Measurements from ENCODE around the gene CHMP2B.

The CHMP2B gene

DNA sequence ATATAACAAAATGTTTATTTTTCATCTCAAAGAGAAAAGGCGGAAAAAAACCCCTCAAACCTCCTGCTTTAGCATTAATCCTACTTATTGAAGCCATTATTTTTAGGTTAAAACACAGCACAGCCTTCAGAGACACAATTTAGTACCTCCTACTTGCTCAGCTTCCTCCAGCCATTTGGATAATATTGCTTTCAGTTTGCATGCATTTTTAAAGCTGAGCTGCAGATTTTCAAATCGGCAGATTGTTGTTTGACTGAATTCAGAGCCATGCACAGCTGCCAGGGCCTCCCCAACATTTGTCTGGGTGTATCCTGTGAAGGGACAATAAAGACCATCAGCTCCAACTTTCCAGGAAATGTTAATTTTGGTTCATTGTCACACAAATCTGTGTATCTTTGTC, 34.8 kb downstream of the CHMP2B start:
- Histone ChIP-seq H4K20me1 (ENCODE audit: insufficient read depth, low read length, poor library complexity, severe bottlenecking) (no peaks in the 10 kb centered on the region), H3F3A (ENCODE audit: low read depth) (no peaks in the 10 kb centered on the region), H3K9ac (ENCODE audit: low read depth, low read length, poor library complexity, severe bottlenecking) (no peak overlapping the region), H3K4me2 (ENCODE audit: low read depth, low read length, poor library complexity, severe bottlenecking) (no peak overlapping the region), H2AFZ (ENCODE audit: low read length) (no peak overlapping the region), H3K79me2 (ENCODE audit: insufficient read depth, low read length) (no peaks in the 10 kb centered on the region), H3K27me3 (ENCODE audit: insufficient read depth, low read length, poor library complexity, severe bottlenecking) (no peaks in the 10 kb centered on the region), H3K4me1 (ENCODE audit: insufficient read depth, low read length, poor library complexity, severe bottlenecking) (no peaks in the 10 kb centered on the region), H3K36me3 (ENCODE audit: insufficient read depth, low read length) (no peaks in the 10 kb centered on the region), H3K4me3 (ENCODE audit: low read length, poor library complexity, severe bottlenecking) (no peak overlapping the region), H3K9me3 (ENCODE audit: insufficient read depth, low read depth, low read length) (no peaks in the 10 kb centered on the region), H3K9me2 (replicated peaks; ENCODE audit: low read depth, low read length) (no peaks in the 10 kb centered on the region)
- TF ChIP-seq, protein P1, sequence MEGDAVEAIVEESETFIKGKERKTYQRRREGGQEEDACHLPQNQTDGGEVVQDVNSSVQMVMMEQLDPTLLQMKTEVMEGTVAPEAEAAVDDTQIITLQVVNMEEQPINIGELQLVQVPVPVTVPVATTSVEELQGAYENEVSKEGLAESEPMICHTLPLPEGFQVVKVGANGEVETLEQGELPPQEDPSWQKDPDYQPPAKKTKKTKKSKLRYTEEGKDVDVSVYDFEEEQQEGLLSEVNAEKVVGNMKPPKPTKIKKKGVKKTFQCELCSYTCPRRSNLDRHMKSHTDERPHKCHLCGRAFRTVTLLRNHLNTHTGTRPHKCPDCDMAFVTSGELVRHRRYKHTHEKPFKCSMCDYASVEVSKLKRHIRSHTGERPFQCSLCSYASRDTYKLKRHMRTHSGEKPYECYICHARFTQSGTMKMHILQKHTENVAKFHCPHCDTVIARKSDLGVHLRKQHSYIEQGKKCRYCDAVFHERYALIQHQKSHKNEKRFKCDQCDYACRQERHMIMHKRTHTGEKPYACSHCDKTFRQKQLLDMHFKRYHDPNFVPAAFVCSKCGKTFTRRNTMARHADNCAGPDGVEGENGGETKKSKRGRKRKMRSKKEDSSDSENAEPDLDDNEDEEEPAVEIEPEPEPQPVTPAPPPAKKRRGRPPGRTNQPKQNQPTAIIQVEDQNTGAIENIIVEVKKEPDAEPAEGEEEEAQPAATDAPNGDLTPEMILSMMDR (conservative IDR thresholded peaks at IDR 0.05; ENCODE audit: low read length) = no peak
- TF ChIP-seq EZH2phosphoT487 (IDR thresholded peaks at IDR 0.05; ENCODE audit: borderline replicate concordance) = no peak

DNA sequence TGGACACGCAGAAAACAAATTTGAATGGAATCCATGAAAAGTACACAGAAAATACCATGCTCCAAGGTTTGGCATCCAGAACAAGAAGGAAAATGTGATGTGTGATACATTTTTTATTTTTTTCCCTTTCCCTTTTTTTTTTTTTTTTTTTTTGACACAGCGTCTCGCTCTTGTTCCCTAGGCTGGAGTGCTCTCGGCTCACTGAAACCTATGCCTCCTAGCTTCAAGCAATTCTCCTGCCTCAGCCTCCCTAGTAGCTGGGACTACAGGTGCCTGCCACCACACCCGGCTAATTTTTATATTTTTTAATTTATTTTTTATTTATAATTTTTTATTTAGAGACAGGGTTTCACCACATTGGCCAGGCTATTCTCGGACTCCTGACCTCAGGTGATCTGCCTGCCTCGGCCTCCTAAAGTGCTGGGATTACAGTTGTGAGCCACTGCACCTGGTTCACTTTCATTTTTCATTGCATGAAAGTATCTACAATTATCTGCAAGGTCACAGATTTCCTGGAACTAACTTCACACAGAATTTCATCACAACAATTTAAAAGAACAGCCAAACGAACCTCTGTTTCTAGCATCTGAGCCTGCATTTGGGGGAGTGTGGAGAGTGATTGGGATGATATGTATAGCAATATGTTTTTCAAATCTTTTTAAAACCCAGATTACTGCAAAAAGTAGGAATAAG, 41.0 kb downstream of the CHMP2B start:
- H3K4me2 ChIP-seq (ENCODE audit: low read depth, low read length, poor library complexity, severe bottlenecking) = no peak overlapping the region
- no peaks in the 10 kb centered on the region for H4K20me1 ChIP-seq (ENCODE audit: insufficient read depth, low read length, poor library complexity, severe bottlenecking)

DNA sequence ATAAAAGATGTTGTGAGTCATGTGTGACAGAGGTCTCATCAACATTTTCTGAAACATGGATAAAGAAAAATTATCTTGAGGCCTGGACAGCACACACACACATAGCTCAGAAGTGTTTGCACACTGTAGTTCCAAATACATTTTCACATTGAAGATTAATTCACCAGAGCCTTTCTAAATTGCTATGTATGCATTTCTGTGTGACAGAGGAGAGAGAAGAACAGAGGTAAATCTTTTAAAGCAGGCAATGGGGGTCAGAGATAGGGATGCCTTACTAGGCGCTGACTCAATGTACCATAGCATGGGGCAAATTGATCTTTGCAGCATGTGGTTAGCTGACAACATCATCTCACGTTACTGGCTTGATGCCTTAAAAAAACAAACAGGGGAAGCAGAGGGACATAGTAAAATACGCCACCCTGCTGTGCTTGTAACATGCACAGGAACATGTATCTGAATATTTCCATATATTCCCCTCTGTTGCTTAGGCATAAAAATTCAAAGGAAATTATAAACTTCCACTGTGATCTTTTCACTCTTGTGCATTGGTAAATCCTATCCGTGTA, 41.6 kb downstream of the CHMP2B start:
- peaks cover 38% of the 10 kb centered on the region for H3K4me1 ChIP-seq (ENCODE audit: insufficient read depth, low read length, poor library complexity, severe bottlenecking)
- no peaks in the 10 kb centered on the region for H3K27me3 ChIP-seq (ENCODE audit: insufficient read depth, low read length, poor library complexity, severe bottlenecking)
- no peaks in the 10 kb centered on the region for H3K36me3 ChIP-seq (ENCODE audit: insufficient read depth, low read length)
- TF ChIP-seq, protein P1 (conservative IDR thresholded peaks at IDR 0.05; ENCODE audit: low read length) = no peak
- TF ChIP-seq EZH2phosphoT487 (IDR thresholded peaks at IDR 0.05; ENCODE audit: borderline replicate concordance) = no peak
- no peaks in the 10 kb centered on the region for H3K79me2 ChIP-seq (ENCODE audit: insufficient read depth, low read length)
- no peaks in the 10 kb centered on the region for H3K9me2 ChIP-seq (replicated peaks; ENCODE audit: low read depth, low read length)
- no peaks in the 10 kb centered on the region for H3F3A ChIP-seq (ENCODE audit: low read depth)
- H3K4me2 ChIP-seq (ENCODE audit: low read depth, low read length, poor library complexity, severe bottlenecking) = no peak overlapping the region
- H3K9me3 ChIP-seq (ENCODE audit: insufficient read depth, low read depth, low read length) = no peaks in the 10 kb centered on the region
- peak overlapping the region; percentile 67; the same call in 1 of the 2 replicates for H2AFZ ChIP-seq (ENCODE audit: low read length)
- H3K9ac ChIP-seq (ENCODE audit: low read depth, low read length, poor library complexity, severe bottlenecking) = no peak overlapping the region
- no peak overlapping the region for H3K4me3 ChIP-seq (ENCODE audit: low read length, poor library complexity, severe bottlenecking)
- no peaks in the 10 kb centered on the region for H4K20me1 ChIP-seq (ENCODE audit: insufficient read depth, low read length, poor library complexity, severe bottlenecking)

More for the DNA sequence above, 41.0 kb downstream of the CHMP2B start:
- no peaks in the 10 kb centered on the region for H3K79me2 ChIP-seq (ENCODE audit: insufficient read depth, low read length)
- H3K36me3 ChIP-seq (ENCODE audit: insufficient read depth, low read length) = no peaks in the 10 kb centered on the region
- no peaks in the 10 kb centered on the region for H3K27me3 ChIP-seq (ENCODE audit: insufficient read depth, low read length, poor library complexity, severe bottlenecking)
- H3K4me3 ChIP-seq (ENCODE audit: low read length, poor library complexity, severe bottlenecking) = no peak overlapping the region
- no peaks in the 10 kb centered on the region for H3K9me2 ChIP-seq (replicated peaks; ENCODE audit: low read depth, low read length)
- TF ChIP-seq, protein P1 (conservative IDR thresholded peaks at IDR 0.05; ENCODE audit: low read length) = no peak
- no peak for TF ChIP-seq EZH2phosphoT487 (IDR thresholded peaks at IDR 0.05; ENCODE audit: borderline replicate concordance)
- H3F3A ChIP-seq (ENCODE audit: low read depth) = no peaks in the 10 kb centered on the region
- H3K9me3 ChIP-seq (ENCODE audit: insufficient read depth, low read depth, low read length) = no peaks in the 10 kb centered on the region
- peaks cover 38% of the 10 kb centered on the region for H3K4me1 ChIP-seq (ENCODE audit: insufficient read depth, low read length, poor library complexity, severe bottlenecking)
- H2AFZ ChIP-seq (ENCODE audit: low read length) = peak overlapping the region; percentile 41; the same call in 1 of the 2 replicates
- H3K9ac ChIP-seq (ENCODE audit: low read depth, low read length, poor library complexity, severe bottlenecking) = no peak overlapping the region

Data from Loucy (cell line).